GM10266 (cell line): ENCODE measurements around the gene FBH1.

Experiments
- DNase-seq: peaks from one replicate; pipeline ENCODE4 v3.0.0; 2012; ENCODE audit errors: extremely low spot score
- TF ChIP-seq, protein P1 (sequence below): IDR thresholded peaks from 2 replicates; pipeline ENCODE4 v1.5.1; 2012; ENCODE audit warnings: mild to moderate bottlenecking, low read depth; ENCODE audit not compliant: control insufficient read depth, insufficient read depth; ENCODE audit errors: missing control alignments

FBH1 gene

DNA sequence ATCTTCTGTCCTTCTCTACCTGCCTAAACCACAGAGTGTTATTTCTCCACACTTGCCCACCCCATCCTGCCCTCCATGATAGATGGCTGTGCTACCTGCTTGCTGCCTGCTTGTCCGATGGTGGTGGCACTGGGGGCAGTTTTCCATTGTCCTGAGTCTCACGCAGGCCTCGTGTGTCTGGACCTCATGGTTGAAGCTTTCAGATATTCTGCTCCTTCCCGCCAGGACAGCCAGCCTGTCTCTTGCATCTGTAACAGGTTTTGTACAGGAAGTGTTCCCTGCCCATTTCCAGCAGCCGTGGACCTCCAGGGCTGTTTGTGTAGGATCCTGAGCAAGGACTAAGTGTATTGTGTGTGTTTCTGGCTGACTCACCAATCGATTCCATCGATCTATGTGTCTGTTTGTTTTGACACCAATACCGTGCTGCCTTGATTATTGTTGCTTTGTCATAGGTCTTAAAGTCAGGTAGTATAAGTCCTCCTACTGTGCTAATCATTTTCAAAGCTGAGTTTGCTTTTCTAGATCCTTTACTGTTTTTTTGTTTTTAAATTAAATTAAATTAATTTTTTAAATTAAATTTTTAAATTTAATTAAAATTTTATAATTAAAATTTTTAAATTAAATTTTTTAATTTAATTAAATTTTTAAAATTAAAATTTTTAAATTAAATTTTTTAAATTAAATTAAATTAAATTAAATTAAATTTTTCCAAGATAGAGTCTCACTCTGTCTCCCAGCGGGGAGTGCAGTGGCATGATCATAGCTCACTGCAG lies 78.8 kb downstream of the FBH1 start:
- DNase-seq: no peak

DNA sequence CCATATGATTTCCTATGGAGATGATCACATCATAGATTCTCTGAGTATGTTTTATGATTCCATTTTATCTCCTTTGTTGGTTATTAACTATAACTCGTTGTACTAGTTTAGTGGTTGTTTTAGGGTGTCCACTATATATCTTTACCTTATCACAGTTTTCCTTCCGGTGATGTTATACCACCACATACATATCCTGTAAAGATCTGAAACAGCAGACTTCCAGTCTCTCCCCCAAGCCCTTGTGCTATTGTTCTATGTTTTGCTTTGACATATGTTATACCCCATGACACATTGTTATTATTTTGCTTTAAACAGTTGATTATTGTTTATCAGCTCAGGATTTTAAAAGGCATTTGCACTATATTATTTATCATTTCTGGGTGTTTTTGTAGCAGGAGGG lies 80.0 kb downstream of the FBH1 start:
- TF ChIP-seq, protein P1, sequence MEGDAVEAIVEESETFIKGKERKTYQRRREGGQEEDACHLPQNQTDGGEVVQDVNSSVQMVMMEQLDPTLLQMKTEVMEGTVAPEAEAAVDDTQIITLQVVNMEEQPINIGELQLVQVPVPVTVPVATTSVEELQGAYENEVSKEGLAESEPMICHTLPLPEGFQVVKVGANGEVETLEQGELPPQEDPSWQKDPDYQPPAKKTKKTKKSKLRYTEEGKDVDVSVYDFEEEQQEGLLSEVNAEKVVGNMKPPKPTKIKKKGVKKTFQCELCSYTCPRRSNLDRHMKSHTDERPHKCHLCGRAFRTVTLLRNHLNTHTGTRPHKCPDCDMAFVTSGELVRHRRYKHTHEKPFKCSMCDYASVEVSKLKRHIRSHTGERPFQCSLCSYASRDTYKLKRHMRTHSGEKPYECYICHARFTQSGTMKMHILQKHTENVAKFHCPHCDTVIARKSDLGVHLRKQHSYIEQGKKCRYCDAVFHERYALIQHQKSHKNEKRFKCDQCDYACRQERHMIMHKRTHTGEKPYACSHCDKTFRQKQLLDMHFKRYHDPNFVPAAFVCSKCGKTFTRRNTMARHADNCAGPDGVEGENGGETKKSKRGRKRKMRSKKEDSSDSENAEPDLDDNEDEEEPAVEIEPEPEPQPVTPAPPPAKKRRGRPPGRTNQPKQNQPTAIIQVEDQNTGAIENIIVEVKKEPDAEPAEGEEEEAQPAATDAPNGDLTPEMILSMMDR: no peak
- DNase-seq: no peak

More for the DNA sequence above, 78.8 kb downstream of the FBH1 start:
- TF ChIP-seq, protein P1: no peak

- TF ChIP-seq, protein P1: no peak
Observed at GRCh38 chr10:5970527-5970926, 80.5 kb downstream of the FBH1 start.

DNA sequence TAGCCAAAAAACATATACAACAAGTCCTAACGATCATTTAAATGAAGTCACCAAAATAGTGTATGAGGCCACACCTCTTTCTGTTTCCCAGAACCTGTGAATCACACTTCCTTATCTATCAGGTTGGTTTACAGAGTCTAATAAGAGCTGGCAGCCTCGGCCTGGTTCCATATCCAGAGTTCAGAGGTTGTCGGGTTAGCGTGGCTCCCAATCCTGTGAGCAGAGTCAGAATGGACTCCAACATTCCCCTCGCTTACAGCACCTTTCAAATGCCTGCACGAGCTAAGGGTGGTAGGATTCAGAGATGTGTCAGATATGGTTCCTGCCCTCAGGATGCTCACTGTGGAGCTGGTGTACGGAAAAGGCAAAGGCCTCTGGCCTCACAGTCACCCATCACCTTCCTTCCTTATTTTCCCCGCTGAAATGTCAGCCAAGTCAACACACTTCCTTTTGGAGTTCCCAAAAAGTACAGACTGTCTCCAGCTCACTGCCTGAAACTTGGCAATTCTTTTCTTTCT lies 81.3 kb downstream of the FBH1 start:
- DNase-seq: peak; percentile 38
- TF ChIP-seq, protein P1: no peak

More at GRCh38 chr10:5970527-5970926, 80.5 kb downstream of the FBH1 start:
- no peak for DNase-seq

- no peak for DNase-seq
- TF ChIP-seq, protein P1: no peak
Observed at GRCh38 chr10:5971886-5972285, 81.8 kb downstream of the FBH1 start.

DNA sequence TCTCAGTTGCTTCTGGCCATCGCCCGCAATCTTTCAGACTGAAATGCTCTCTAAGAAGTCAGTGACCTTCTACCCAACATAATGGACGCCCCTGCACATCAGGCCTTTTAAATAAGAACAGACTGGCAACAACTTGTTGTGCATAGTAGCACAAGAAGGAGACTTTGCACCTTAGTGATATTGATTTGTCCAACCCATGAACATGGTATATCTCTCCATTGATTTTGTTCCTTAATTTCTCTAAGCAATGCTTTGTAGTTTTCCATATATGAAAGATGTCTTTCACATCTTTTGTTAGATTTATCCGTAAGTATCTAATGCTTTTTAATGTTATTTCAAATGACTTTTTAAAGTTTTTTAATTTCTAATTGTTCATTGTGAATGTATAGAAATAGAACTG lies 83.0 kb downstream of the FBH1 start:
- TF ChIP-seq, protein P1: no peak
- no peak for DNase-seq

GRCh38 chr10:5975641-5976473 lies 85.8 kb downstream of the FBH1 start:
- DNase-seq: peak; percentile 92
- TF ChIP-seq, protein P1: no peak
